CD4-positive, alpha-beta T cell treated with Interleukin-6 at 100 ng/mL for 8 hours (primary cell): ENCODE data around the gene SEMA5A.

Experiments
- DNase-seq: peaks from one replicate; pipeline ENCODE4 v3.0.0-alpha.2; 2020; ENCODE audit warnings: mixed read lengths, low spot score

The SEMA5A gene

GRCh38 chr5:9399094-9399493 is 146.8 kb downstream of the SEMA5A start:
- no peak for DNase-seq

DNA sequence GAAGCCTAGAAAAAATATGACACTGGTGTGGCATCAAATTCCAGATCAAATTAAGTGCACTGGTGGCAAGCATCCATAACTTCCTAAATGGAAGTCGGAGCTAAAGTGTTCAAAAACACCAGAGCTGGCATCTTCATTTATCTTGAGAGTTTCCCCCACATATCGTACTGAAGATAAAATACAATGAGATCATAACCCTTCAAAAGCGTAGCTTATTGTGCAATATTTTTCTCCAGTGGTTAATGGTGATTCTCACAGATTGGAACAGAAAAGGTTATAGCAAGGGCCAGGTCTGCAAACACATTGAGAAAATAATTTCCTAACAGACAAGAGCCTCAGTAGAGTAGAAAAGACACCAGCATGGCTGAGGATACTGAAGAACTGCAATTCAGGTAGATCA is 147.6 kb downstream of the SEMA5A start:
- DNase-seq: no peak

DNA sequence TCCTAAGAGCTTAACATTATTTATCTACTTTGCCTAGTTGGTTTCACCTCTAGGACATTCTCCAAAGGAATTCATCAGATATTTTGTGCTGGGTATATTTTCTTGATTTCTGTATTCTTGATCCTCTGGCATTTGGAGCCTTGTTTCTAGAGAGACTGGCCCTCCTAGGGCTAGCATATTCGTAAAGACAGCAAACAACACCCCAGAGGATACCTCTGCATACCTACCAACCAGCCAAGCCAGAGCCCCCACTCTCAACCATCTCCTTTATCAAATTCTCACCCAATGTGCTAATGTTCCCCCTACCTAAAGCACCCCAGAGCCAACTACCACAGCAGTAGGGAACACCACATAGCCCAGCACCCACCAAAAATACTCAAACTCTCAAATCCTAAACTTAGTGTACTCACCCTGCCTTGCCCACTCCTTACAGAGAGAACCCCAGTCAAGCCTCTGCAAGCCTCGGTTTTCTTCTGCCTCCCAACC is 149.5 kb downstream of the SEMA5A start:
- no peak for DNase-seq

GRCh38 chr5:9395706-9396105 is 150.2 kb downstream of the SEMA5A start:
- DNase-seq: no peak

DNA sequence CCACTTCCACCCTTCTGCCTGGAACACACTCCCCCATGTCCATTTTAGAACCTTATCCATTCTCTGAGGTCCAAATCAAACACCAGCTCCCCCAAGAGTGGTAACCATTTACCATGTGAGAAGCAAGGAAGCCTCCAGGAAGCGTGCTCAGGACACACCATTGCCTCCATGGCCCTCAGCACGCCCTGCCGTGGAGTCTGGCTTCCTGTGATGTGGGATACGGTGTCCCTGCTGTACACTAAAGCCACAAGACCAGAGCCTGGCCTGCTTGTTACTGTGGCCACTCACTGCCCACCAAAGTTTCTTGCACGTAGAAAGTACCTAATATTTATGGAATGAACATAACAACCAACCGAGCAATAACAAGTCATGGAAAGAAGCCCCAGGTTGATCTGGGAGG is 151.7 kb downstream of the SEMA5A start:
- no peak for DNase-seq

DNA sequence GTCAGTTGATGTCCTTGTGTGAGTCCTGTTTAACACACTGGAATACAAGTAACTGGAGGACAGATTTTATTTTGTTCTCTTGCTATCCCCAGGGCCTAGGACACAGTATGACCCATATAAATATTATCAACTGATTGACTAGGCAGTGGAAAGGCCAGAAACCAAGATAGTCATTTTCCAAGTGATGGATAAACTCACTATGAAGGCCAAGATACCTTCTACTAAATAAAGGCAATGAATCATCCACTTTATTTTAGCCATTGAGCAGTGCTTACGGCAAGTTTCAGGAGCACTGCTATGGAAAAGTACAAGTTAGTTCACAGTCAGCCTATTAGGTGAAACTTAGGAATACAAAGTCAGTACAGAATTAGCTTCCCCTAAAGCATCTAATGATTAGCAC is 153.2 kb downstream of the SEMA5A start:
- DNase-seq: no peak

GRCh38 chr5:9391080-9391479 is 154.8 kb downstream of the SEMA5A start:
- DNase-seq: no peak

DNA sequence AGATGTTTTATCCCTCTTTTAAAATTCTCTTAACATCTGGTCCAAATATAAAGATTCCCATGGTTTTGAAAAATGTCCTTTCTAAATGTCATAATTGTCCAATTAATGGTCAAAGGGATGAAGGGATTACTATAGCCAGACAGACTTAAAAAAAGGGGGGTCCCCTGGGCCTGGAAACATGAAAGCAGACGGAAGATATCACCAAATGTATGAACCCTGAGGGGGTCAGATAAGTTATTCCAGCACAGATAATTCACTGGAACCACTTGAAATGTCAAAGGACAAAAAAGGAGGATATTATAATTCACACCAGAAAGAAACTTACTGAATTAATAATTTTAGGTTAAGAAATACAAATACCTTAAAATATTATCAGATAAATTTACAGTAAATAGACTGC is 155.8 kb downstream of the SEMA5A start:
- DNase-seq: no peak

- no peak for DNase-seq
These were observed 156.8 kb downstream of the SEMA5A start for GRCh38 chr5:9388941-9389674.

DNA sequence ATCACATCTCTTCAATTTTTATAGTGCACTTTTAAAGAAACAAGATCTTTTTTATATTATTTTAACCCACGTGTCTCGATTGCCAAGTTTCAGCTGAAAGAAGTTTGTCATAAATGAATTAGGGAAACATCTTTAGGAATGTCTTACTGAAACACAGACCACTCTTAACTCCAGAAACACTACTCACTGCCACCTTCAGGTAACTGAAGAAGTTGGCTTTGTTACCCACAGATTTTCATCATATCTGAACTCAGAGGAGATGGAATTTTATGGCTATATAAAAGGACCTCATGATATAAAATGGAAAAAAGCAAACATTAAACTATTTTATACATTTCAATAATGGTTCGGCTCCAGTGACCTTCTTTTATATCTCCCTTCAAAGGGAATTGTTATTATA is 158.0 kb downstream of the SEMA5A start:
- no peak for DNase-seq

DNA sequence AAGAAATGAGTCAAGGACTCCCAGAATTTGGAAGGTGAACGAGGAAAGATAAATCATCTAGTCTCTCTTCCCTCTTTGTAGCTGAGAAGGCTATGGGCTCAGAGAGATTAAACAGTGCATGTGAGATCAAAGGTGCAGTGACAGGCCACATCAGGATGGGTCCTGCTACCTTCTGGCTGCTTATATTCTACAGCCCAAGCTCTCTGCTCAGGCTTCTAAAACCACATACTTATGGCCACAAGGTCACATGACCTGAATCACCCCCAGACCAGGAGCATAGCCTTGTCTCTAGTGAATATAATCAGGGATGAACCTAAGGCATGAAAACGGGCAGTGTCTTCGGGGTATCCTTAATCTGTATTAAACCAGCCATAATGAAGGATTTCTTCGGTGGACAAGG is 158.9 kb downstream of the SEMA5A start:
- no peak for DNase-seq

DNA sequence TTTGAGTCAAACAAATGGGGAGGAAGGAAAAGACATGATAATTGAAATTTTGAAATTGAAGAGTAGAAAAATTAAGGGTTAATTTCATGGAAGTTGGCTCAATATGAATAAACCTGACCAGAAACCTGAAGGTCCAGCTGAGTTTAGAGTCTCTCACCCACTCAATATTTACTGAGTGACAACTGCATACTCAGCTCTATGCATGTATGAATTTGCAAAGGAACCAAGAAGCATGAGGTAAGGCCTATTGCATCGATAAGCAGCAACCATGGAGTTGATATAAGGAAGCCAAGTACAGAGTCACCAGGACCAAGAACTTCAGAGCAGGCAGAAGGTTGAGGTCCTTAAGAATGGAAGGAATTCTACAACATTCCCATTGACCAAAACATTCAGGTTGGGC is 163.4 kb downstream of the SEMA5A start:
- DNase-seq: no peak

GRCh38 chr5:9381464-9381863 is 164.4 kb downstream of the SEMA5A start:
- no peak for DNase-seq

DNA sequence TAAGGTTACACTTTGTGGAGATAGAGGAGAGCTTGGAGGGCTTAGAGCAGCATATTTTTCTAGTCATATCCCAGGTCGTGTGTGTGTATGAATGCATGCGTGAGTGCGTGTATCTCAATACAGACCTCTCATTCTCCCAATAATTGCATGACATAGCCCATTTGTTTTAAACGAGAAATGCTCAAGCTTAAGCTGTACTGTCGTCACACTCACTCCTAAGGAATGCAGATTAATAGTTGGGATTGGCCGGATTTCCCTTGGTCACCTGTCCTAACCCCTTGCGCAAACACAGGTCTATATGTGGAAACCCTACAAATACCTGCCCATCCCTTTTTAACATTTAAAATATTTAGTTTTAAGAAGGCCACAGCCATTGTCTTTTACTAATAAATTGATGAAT is 165.8 kb downstream of the SEMA5A start:
- DNase-seq: no peak

- DNase-seq: no peak
These were observed 169.3 kb downstream of the SEMA5A start for GRCh38 chr5:9376363-9377117.

- DNase-seq: no peak
These were observed 170.1 kb downstream of the SEMA5A start for GRCh38 chr5:9375756-9376155.

DNA sequence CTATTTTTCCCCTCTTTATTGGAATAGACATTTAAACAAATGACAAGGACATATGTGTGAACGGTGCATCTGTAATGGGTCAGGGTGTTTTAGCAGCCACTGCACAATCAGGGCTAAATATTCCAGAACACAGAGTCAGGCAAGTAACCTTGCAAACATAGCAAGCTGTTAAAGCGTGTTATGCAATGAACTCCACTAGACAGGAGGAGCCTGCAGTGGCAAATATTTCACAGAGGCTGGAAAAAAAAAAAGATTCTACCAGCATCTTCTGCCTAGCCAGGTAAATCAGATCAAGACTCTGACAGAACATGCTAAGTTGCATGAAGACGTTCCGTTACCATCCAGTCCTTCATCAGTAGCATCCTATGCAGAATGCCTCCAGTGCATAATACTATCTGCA is 171.8 kb downstream of the SEMA5A start:
- DNase-seq: no peak

GRCh38 chr5:9373571-9373970 is 172.3 kb downstream of the SEMA5A start:
- DNase-seq: no peak

GRCh38 chr5:9370256-9370655 is 175.6 kb downstream of the SEMA5A start:
- DNase-seq: no peak

DNA sequence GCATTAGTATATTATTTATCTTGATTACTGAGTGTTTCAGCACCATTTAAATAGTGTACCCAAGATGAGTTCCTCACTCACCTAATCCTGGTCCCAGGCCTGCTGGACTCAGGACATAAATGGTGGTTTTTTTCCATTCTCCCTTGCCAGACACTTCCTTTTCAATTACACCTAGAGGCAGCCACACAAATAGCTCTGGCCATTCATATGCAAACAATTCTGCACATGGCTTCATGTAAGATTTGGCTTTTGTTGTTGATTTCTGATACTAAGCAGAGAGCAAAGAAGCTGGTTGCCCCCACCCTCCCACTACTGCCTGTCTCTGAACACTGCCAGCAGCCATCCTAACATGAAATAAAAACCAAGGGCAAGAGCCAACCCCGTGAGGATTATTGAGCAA is 180.4 kb downstream of the SEMA5A start:
- DNase-seq: no peak

GRCh38 chr5:9363449-9363848 is 182.4 kb downstream of the SEMA5A start:
- no peak for DNase-seq

DNA sequence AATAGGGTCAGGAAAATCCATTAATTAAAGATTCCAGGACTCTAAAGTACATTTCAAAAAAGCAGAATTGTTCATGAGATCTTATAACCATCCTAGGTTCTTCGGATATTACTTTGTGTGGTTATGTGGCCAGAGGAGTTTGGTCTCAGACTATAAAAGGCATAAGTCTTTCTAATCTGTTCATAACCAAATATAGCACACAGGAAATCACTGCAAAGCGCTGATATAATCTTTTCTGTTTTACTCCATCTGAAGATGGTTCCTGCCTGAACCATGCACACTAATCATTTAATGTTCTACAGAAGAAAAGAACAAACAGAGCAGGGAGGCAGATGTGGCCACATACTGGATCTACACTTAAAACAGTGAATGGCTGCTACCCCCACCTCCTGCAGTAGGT is 182.8 kb downstream of the SEMA5A start:
- no peak for DNase-seq

- no peak for DNase-seq
These were observed 183.3 kb downstream of the SEMA5A start for GRCh38 chr5:9362600-9362999.

DNA sequence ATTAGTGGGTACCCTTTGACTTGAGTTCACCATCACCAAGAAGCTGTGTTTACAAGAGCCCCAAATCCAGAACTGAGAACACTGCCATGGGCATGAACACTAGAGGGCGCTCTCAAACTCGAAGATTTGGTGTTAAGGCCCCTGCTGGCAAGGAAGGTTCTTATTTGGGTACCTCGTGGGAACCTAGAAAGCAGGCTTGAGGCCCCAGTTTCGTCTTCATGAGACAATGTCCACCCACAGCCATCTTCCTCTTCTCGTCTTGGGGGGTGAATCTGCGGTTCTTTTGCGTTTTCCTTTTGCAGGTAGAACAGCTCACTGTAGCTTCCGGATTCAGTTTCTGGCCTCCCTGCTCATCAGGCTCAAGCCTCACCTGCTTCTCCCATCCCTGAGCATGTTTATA is 184.0 kb downstream of the SEMA5A start:
- peak; percentile 19 for DNase-seq
